ENCODE data around the gene NCAPG.
A peak's percentile ranks its signal among the peaks of the same experiment; 100 is the strongest.

Gene NCAPG

DNA sequence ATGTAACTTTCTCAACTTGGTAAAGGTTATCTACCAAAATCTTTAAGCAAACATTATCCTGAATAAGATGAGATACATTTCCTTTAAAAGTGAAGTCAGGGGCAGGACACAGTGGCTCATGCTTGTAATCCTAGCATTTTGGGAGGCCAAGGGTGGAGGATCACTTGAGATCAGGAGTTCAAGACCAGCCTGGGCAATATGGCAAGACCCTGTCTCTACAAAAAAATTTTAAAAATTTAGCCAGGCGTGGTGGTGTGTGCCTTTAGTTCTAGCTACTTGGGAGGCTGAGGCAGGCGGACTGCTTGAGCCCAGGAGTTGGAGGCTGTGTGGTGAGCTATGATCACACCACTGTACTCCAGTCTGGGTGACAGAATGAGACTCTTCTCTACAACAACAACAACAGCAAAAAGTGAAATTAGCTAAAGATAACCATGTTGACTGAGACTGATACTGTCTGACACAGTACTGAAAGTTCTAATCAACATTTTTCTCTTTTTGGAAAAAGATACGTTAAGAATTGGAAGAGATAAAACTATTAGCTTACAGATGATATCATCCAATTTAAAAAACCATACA, 5.1 kb upstream of the NCAPG start:
- no peak overlapping the region for H3K27ac ChIP-seq
- H3K27me3 ChIP-seq = no peaks in the 10 kb centered on the region
- H3K9me3 ChIP-seq = no peaks in the 10 kb centered on the region
- TF ChIP-seq, protein P1, sequence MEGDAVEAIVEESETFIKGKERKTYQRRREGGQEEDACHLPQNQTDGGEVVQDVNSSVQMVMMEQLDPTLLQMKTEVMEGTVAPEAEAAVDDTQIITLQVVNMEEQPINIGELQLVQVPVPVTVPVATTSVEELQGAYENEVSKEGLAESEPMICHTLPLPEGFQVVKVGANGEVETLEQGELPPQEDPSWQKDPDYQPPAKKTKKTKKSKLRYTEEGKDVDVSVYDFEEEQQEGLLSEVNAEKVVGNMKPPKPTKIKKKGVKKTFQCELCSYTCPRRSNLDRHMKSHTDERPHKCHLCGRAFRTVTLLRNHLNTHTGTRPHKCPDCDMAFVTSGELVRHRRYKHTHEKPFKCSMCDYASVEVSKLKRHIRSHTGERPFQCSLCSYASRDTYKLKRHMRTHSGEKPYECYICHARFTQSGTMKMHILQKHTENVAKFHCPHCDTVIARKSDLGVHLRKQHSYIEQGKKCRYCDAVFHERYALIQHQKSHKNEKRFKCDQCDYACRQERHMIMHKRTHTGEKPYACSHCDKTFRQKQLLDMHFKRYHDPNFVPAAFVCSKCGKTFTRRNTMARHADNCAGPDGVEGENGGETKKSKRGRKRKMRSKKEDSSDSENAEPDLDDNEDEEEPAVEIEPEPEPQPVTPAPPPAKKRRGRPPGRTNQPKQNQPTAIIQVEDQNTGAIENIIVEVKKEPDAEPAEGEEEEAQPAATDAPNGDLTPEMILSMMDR (IDR thresholded peaks at IDR 0.05) = no peak
- no peak overlapping the region for H3K4me3 ChIP-seq (ENCODE audit: low read depth in 1 of 2, low read length in 1 of 2)
- H3K4me1 ChIP-seq (ENCODE audit: control insufficient read depth in 1 of 2, insufficient read depth in 1 of 2, low read depth in 1 of 2, low read length in 1 of 2) = peaks cover 15 to 23% of the 10 kb centered on the region in 2 experiments
- H3K36me3 ChIP-seq = peaks cover 24% of the 10 kb centered on the region

DNA sequence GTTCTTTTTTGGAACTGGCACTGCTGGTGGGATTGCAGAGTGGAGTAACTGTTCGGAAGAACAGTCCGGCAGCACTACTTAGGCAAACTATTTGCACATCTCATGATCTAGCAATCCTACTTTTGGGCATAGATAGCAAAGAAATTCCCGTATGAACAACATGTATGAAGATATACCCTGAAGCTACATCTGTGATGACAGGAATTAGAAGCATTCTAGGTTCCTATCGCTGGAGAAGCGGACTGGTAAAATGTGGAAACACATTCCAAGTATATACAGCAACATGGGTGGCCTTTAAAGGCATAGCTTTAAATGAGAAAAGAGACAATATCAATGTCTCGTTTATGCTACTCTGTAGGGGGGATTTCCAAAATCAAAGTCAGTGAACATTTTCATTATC, 3.3 kb upstream of the NCAPG start:
- Histone ChIP-seq H3K9me3 (no peaks in the 10 kb centered on the region), H3K27ac (no peak overlapping the region), H3K4me1 (ENCODE audit: control insufficient read depth in 1 of 2, insufficient read depth in 1 of 2, low read depth in 1 of 2, low read length in 1 of 2) (peaks cover 32 to 33% of the 10 kb centered on the region in 2 experiments), H3K4me3 (ENCODE audit: low read depth in 1 of 2, low read length in 1 of 2) (no peak overlapping the region), H3K36me3 (peaks cover 24% of the 10 kb centered on the region), H3K27me3 (no peaks in the 10 kb centered on the region)
- TF ChIP-seq, protein P1 (IDR thresholded peaks at IDR 0.05) = no peak

DNA sequence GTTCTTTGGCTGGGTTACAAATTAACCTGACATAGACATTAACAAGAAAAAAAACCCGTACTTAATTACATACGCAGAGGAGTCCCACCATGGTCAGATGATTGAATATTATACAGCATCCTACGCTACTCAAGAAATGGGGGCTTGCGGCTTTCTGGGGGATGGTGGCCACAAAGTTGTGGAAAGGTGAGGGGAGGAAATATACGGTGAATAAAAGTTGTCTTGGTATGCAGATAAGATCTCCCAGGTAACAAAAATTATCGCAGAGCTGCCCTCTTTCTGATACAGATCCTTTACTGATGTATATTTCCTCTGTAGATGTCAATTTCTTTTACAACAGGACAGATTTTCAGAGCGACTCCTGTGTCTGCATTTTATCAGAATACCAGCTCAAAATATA, 1.1 kb upstream of the NCAPG start:
- no peaks in the 10 kb centered on the region for H3K27me3 ChIP-seq
- peaks cover 2% of the 10 kb centered on the region for H3K36me3 ChIP-seq
- H3K4me1 ChIP-seq (ENCODE audit: control insufficient read depth in 1 of 2, insufficient read depth in 1 of 2, low read depth in 1 of 2, low read length in 1 of 2) = peaks cover 33 to 39% of the 10 kb centered on the region in 2 experiments
- H3K9me3 ChIP-seq = no peaks in the 10 kb centered on the region
- peak overlapping the region; percentile 92 for H3K4me3 ChIP-seq (ENCODE audit: low read depth in 1 of 2, low read length in 1 of 2)
- TF ChIP-seq, protein P1 (IDR thresholded peaks at IDR 0.05) = no peak
- H3K27ac ChIP-seq = peak overlapping the region; percentile 93

GRCh38 chr4:17811078-17811603, 362 bp downstream of the NCAPG start:
- peaks cover 33 to 39% of the 10 kb centered on the region in 2 experiments for H3K4me1 ChIP-seq (ENCODE audit: control insufficient read depth in 1 of 2, insufficient read depth in 1 of 2, low read depth in 1 of 2, low read length in 1 of 2)
- TF ChIP-seq, protein P1 (IDR thresholded peaks at IDR 0.05) = no peak
- H3K9me3 ChIP-seq = no peaks in the 10 kb centered on the region
- peaks cover 2% of the 10 kb centered on the region for H3K36me3 ChIP-seq
- peak overlapping the region; percentile 93 for H3K27ac ChIP-seq
- H3K27me3 ChIP-seq = no peaks in the 10 kb centered on the region
- peak overlapping the region; percentile 92 for H3K4me3 ChIP-seq (ENCODE audit: low read depth in 1 of 2, low read length in 1 of 2)

- TF ChIP-seq, protein P1 (IDR thresholded peaks at IDR 0.05) = no peak
- H3K9me3 ChIP-seq = no peaks in the 10 kb centered on the region
- peaks cover 33 to 39% of the 10 kb centered on the region in 2 experiments for H3K4me1 ChIP-seq (ENCODE audit: control insufficient read depth in 1 of 2, insufficient read depth in 1 of 2, low read depth in 1 of 2, low read length in 1 of 2)
- H3K27me3 ChIP-seq = no peaks in the 10 kb centered on the region
- H3K4me3 ChIP-seq (ENCODE audit: low read depth in 1 of 2, low read length in 1 of 2) = no peak overlapping the region
- no peak overlapping the region for H3K27ac ChIP-seq
- peaks cover 10% of the 10 kb centered on the region for H3K36me3 ChIP-seq
Measured at GRCh38 chr4:17812125-17812524, 1.3 kb downstream of the NCAPG start.
